H1 (cell line): ENCODE measurements around the gene ADGB. TPM values are rescaled to one million over a fixed set of nuclear protein-coding genes. Genes with fewer than 3 reads are reported as not detected.

Experiments used
- ATF3 ChIP-seq: IDR thresholded peaks from 2 replicates; pipeline ENCODE4 v1.6.1; 2011; ENCODE audit warnings: low read depth, mild to moderate bottlenecking, low read length; ENCODE audit not compliant: insufficient read depth
- E2F6 ChIP-seq: IDR thresholded peaks from 2 replicates; pipeline ENCODE4 v1.6.1; 2012; ENCODE audit warnings: inconsistent platforms
- EP300 ChIP-seq, 2 experiments: IDR thresholded peaks; 1 replicate in 1 of 2; 2 replicates in 1 of 2; pipeline ENCODE4 v1.6.1; 2011 to 2012; ENCODE audit warnings: low read depth in 2 of 2, low read length in 2 of 2, mild to moderate bottlenecking in 2 of 2, borderline replicate concordance in 1 of 2, inconsistent platforms in 1 of 2, moderate library complexity in 1 of 2
- RFX5 ChIP-seq: IDR thresholded peaks from 2 replicates; pipeline ENCODE4 v1.6.1; 2011; ENCODE audit warnings: low read depth, low read length, improper control_type of control experiment, borderline replicate concordance
- SAP30 ChIP-seq: fragments of 300-600 bp; sonication (generic); IDR thresholded peaks from 2 replicates; pipeline ENCODE4 v1.7.1; 2012; ENCODE audit warnings: low read length, moderate library complexity, mild to moderate bottlenecking, inconsistent platforms; ENCODE audit not compliant: insufficient read depth, insufficient replicate concordance
- YY1 ChIP-seq: IDR thresholded peaks from 2 replicates; pipeline ENCODE4 v1.6.1; 2011; ENCODE audit warnings: low read depth, mild to moderate bottlenecking, low read length
- polyA plus RNA-seq, 7 experiments: library from polyadenylated mRNA; depleted of rRNA in 3 of 7; stranded (reverse) in 5 of 7; unstranded in 2 of 7; fragments of >200 nt in 5 of 7; fragments of 200-250 nt in 2 of 7; gene quantifications; 1 replicate in 5 of 7; 2 replicates in 1 of 7; 4 replicates in 1 of 7; pipeline versions ENCODE4 v1.2.1 to v1.2.3, GENCODE V29; 2011 to 2013; ENCODE audit warnings: missing spikeins in 2 of 7, mixed read lengths in 2 of 7
- total RNA-seq: library from RNA; stranded (reverse); fragmentation: NEBNext Ultra II Directional; extraction: Animal tissue kit (Norgen Biotek cat#: 25700); gene quantifications from 2 replicates; pipeline ENCODE4 v1.2.1, GENCODE V29; 2021

The ADGB gene
- total and polyA plus RNA-seq, 2 of the 8 experiments (the other 6 are each of a cell fraction or from before 2014, with no cell fraction given) = not detected

DNA sequence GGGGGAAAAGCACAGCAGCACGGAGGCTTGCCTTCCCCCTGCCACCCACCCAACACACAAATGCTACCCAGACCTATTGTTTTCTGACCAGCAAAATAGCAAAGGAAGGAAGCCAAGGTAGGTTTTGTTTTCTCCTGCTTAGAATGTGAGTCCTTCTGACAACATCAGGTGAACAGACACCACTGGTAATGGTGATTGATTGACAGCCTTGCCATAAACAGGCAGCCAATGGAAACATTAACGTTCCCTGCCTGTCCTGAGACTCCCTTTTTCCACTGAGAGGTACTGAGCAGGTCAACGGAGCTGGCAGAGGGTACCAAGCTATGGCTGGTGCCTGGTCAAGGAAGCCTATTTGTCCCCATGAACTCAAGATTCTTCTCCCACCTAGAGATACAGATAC is 234.4 kb downstream of the ADGB start (continued):
- TF ChIP-seq ATF3 (no peak), SAP30 (no peak), EP300 (IDR thresholded peaks at IDR 0.05; ENCODE audit: borderline replicate concordance in 1 of 2, low read depth in 2 of 2, low read length in 2 of 2) (no peak), E2F6 (no peak), YY1 (no peak), RFX5 (no peak)
